ENCODE measurements around the gene RPL13. TPM values are rescaled to one million over a fixed set of nuclear protein-coding genes. Genes with fewer than 3 reads are reported as not detected.

The RPL13 gene
- total RNA-seq, 1 experiment from 2014 or later: 2,780 TPM

GRCh38 chr16:89610108-89610453 is 49.6 kb downstream of the RPL13 start:
- H3K4me1 ChIP-seq (replicated peaks): peaks cover 12% of the 10 kb centered on the region
- H3K36me3 ChIP-seq: no peaks in the 10 kb centered on the region
- no peak for DNase-seq (ENCODE audit: low read depth in 1 of 2, low spot score in 2 of 2)

GRCh38 chr16:89612415-89613166 is 52.1 kb downstream of the RPL13 start:
- H3K9me3 ChIP-seq (replicated peaks): no peaks in the 10 kb centered on the region
- no peak overlapping the region for H3K4me3 ChIP-seq
- no peaks in the 10 kb centered on the region for H3K36me3 ChIP-seq
- no peak for DNase-seq (ENCODE audit: low read depth in 1 of 2, low spot score in 2 of 2)
- H3K4me1 ChIP-seq (replicated peaks): peaks cover 12% of the 10 kb centered on the region
- H3K27ac ChIP-seq: no peak overlapping the region
- no peaks in the 10 kb centered on the region for H3K27me3 ChIP-seq (replicated peaks)

More at GRCh38 chr16:89610108-89610453, 49.6 kb downstream of the RPL13 start:
- no peaks in the 10 kb centered on the region for H3K9me3 ChIP-seq (replicated peaks)
- no peak overlapping the region for H3K27ac ChIP-seq
- no peak overlapping the region for H3K4me3 ChIP-seq
- H3K27me3 ChIP-seq (replicated peaks): no peaks in the 10 kb centered on the region

- no peak for DNase-seq (ENCODE audit: low read depth in 1 of 2, low spot score in 2 of 2)
- Histone ChIP-seq H3K9me3 (replicated peaks) (no peaks in the 10 kb centered on the region), H3K36me3 (no peaks in the 10 kb centered on the region), H3K4me1 (replicated peaks) (peaks cover 12% of the 10 kb centered on the region), H3K27me3 (replicated peaks) (no peaks in the 10 kb centered on the region), H3K27ac (no peak within 1 kb of the TSS), H3K4me3 (no peak within 1 kb of the TSS)
Measured at GRCh38 chr16:89613231-89613953, 52.9 kb downstream of the RPL13 start, which contains the start of gene DPEP1. Gene DPEP1, plus strand, starts transcription at chr16:89613642. Its CDS starts 16,769 bp downstream, at chr16:89630411.

- DNase-seq (ENCODE audit: low read depth in 1 of 2, low spot score in 2 of 2): no peak
- H3K36me3 ChIP-seq: no peaks in the 10 kb centered on the region
Measured at GRCh38 chr16:89613954-89614459, 53.5 kb downstream of the RPL13 start.

More at GRCh38 chr16:89613954-89614459, 53.5 kb downstream of the RPL13 start:
- H3K4me1 ChIP-seq (replicated peaks): peaks cover 8% of the 10 kb centered on the region
- H3K27ac ChIP-seq: no peak overlapping the region
- no peak overlapping the region for H3K4me3 ChIP-seq
- H3K27me3 ChIP-seq (replicated peaks): no peaks in the 10 kb centered on the region
- no peaks in the 10 kb centered on the region for H3K9me3 ChIP-seq (replicated peaks)

Other genes starting within 250 kb of the RPL13 start
- gene ANKRD11, start 70.1 kb upstream of the RPL13 start, total RNA-seq (2014; rRNA removed; shearing (Covaris generic)): 48.0 and 55.6 TPM in 2 replicates
- gene SPG7, start 52.3 kb upstream of the RPL13 start, total RNA-seq (2014; rRNA removed; shearing (Covaris generic)): 131 and 144 TPM in 2 replicates
- 0.84 TPM in 1 of 2 replicates, not detected in the other for gene CPNE7, start 15.1 kb downstream of the RPL13 start, total RNA-seq (2014; rRNA removed; shearing (Covaris generic))
- gene DPEP1, start 53.0 kb downstream of the RPL13 start, total RNA-seq (2014; rRNA removed; shearing (Covaris generic)): 6.2 and 10.7 TPM in 2 replicates
- gene CHMP1A, start 97.0 kb downstream of the RPL13 start, total RNA-seq (2014; rRNA removed; shearing (Covaris generic)): 91.1 and 118 TPM in 2 replicates
- gene SPATA33, start 97.2 kb downstream of the RPL13 start, total RNA-seq (2014; rRNA removed; shearing (Covaris generic)): 5.5 and 8.3 TPM in 2 replicates
- 26.8 and 29.5 TPM in 2 replicates for gene CDK10, start 126.0 kb downstream of the RPL13 start, total RNA-seq (2014; rRNA removed; shearing (Covaris generic))
- gene SPATA2L, start 141.0 kb downstream of the RPL13 start, total RNA-seq (2014; rRNA removed; shearing (Covaris generic)): 12.1 and 18.4 TPM in 2 replicates
- gene VPS9D1, start 160.2 kb downstream of the RPL13 start, total RNA-seq (2014; rRNA removed; shearing (Covaris generic)): 4.5 and 8.1 TPM in 2 replicates
- gene ZNF276, start 160.9 kb downstream of the RPL13 start, total RNA-seq (2014; rRNA removed; shearing (Covaris generic)): 7.8 and 16.4 TPM in 2 replicates

Data from SJSA1 (cell line).